GM23338 (cell line): ENCODE measurements around the gene ABCC5. TPM values are rescaled to one million over a fixed set of nuclear protein-coding genes. Genes with fewer than 3 reads are reported as not detected.

Source experiments
- ATAC-seq: fragments of 200-7000 bp; cut with Tn5 transposase; 3 replicates; pipeline ENCODE4 v1.9.1; 2020
- DNase-seq: peaks from one replicate; pipeline ENCODE4 v3.0.0-alpha.2; 2015; ENCODE audit warnings: low spot score
- H2AFZ ChIP-seq: fragments of 200-600 bp; sonication (generic); 2 replicates; pipeline ENCODE4 v1.8.0; 2016; ENCODE audit warnings: antibody characterized with exemption, mild to moderate bottlenecking, moderate library complexity
- H3F3A ChIP-seq: fragments of 200-600 bp; sonication (generic); replicated peaks from 2 replicates; pipeline ENCODE4 v1.8.0; 2017; ENCODE audit warnings: antibody characterized with exemption, mixed run types, low read depth
- H3K27ac ChIP-seq: fragments of 200-600 bp; sonication (generic); 2 replicates; pipeline ENCODE4 v1.6.1; 2016; ENCODE audit warnings: low read depth
- H3K27me3 ChIP-seq: fragments of 200-600 bp; sonication (generic); 2 replicates; pipeline ENCODE4 v1.8.0; 2016; ENCODE audit warnings: mild to moderate bottlenecking, mixed run types, moderate library complexity; ENCODE audit not compliant: insufficient read depth
- H3K36me3 ChIP-seq: fragments of 200-600 bp; sonication (generic); 2 replicates; pipeline ENCODE4 v1.8.0; 2016; ENCODE audit warnings: mild to moderate bottlenecking; ENCODE audit not compliant: insufficient read depth
- H3K4me1 ChIP-seq: fragments of 200-600 bp; sonication (generic); 2 replicates; pipeline ENCODE4 v1.8.0; 2016; ENCODE audit warnings: mild to moderate bottlenecking, moderate library complexity; ENCODE audit not compliant: insufficient read depth
- H3K4me2 ChIP-seq: fragments of 200-600 bp; sonication (generic); 2 replicates; pipeline ENCODE4 v1.7.1; 2017; ENCODE audit warnings: mixed run types
- H3K4me3 ChIP-seq: fragments of 200-600 bp; sonication (generic); 2 replicates; pipeline ENCODE4 v1.6.1; 2016; ENCODE audit warnings: mixed run types
- H3K79me2 ChIP-seq: fragments of 200-600 bp; sonication (generic); replicated peaks from 2 replicates; pipeline ENCODE4 v1.8.0; 2017; ENCODE audit warnings: mild to moderate bottlenecking; ENCODE audit not compliant: insufficient read depth
- H3K9me2 ChIP-seq: fragments of 200-600 bp; sonication (generic); 2 replicates; pipeline ENCODE4 v1.8.0; 2017; ENCODE audit not compliant: insufficient read depth
- H4K20me1 ChIP-seq: fragments of 200-600 bp; sonication (generic); replicated peaks from 2 replicates; pipeline ENCODE4 v1.8.0; 2017; ENCODE audit warnings: mild to moderate bottlenecking; ENCODE audit not compliant: insufficient read depth
- H3K27ac Mint-ChIP-seq: 2 replicates; pipeline ENCODE4 v1.8.0; 2020; ENCODE audit warnings: inconsistent platforms, mild to moderate bottlenecking, moderate library complexity, mixed read lengths
- H3K27me3 Mint-ChIP-seq: 3 replicates; pipeline ENCODE4 v1.8.0; 2022; ENCODE audit warnings: low read depth, mild to moderate bottlenecking, moderate library complexity, mixed read lengths, inconsistent platforms; ENCODE audit not compliant: insufficient read depth, poor library complexity
- H3K36me3 Mint-ChIP-seq: 3 replicates; pipeline ENCODE4 v1.8.0; 2021; ENCODE audit warnings: low read depth, mild to moderate bottlenecking, inconsistent platforms, moderate library complexity, mixed read lengths
- H3K4me1 Mint-ChIP-seq: 3 replicates; pipeline ENCODE4 v1.8.0; 2020; ENCODE audit warnings: mild to moderate bottlenecking, inconsistent platforms, mixed read lengths
- H3K4me3 Mint-ChIP-seq: 3 replicates; pipeline ENCODE4 v1.8.0; 2021; ENCODE audit warnings: moderate library complexity, mild to moderate bottlenecking, inconsistent platforms, mixed read lengths
- H3K9me3 Mint-ChIP-seq: 3 replicates; pipeline ENCODE4 v1.8.0; 2020; ENCODE audit warnings: moderate library complexity, mild to moderate bottlenecking, inconsistent platforms, mixed read lengths
- CREB1 ChIP-seq: fragments of 250-450 bp; sonication (Bioruptor Pico); IDR thresholded peaks from 2 replicates; pipeline ENCODE4 v1.5.0; 2020; ENCODE audit warnings: low read depth, mild to moderate bottlenecking, moderate library complexity
- CTCF ChIP-seq, 2 experiments: fragments of 200-600 bp in 1 of 2; sonication (generic) in 1 of 2; conservative IDR thresholded peaks; 2 replicates each; pipeline versions ENCODE4 v1.5.1 to v1.6.1; 2016 to 2017; ENCODE audit warnings: antibody characterized with exemption in 2 of 2, low read depth in 2 of 2, mild to moderate bottlenecking in 2 of 2, moderate library complexity in 1 of 2
- ETS1 ChIP-seq: IDR thresholded peaks from 2 replicates; pipeline ENCODE4 v1.6.1; 2016; ENCODE audit warnings: antibody characterized with exemption
- EZH2 ChIP-seq: fragments of 200-600 bp; sonication (generic); IDR thresholded peaks from one replicate; pipeline ENCODE4 v1.8.0; 2017; ENCODE audit warnings: antibody characterized with exemption, mild to moderate bottlenecking, low read depth; ENCODE audit not compliant: unreplicated experiment
- EZH2phosphoT487 ChIP-seq: fragments of 200-600 bp; sonication (generic); IDR thresholded peaks from one replicate; pipeline ENCODE4 v1.8.1; 2018; ENCODE audit warnings: antibody characterized with exemption; ENCODE audit not compliant: unreplicated experiment
- JUNB ChIP-seq: IDR thresholded peaks from one replicate; pipeline ENCODE4 v1.6.1; 2016; ENCODE audit warnings: antibody characterized with exemption; ENCODE audit not compliant: unreplicated experiment
- NANOG ChIP-seq: IDR thresholded peaks from 2 replicates; pipeline ENCODE4 v1.6.1; 2016; ENCODE audit warnings: antibody characterized with exemption, borderline replicate concordance
- POLR2AphosphoS5 ChIP-seq: IDR thresholded peaks from 2 replicates; pipeline ENCODE4 v1.6.1; 2016; ENCODE audit warnings: antibody characterized with exemption, low read depth
- STAT1 ChIP-seq: IDR thresholded peaks from one replicate; pipeline ENCODE4 v1.6.1; 2016; ENCODE audit warnings: antibody characterized with exemption; ENCODE audit not compliant: unreplicated experiment
- ZNF114 ChIP-seq: fragments of 250-450 bp; sonication (Bioruptor Pico); IDR thresholded peaks from 2 replicates; pipeline ENCODE4 v1.5.0; 2020; ENCODE audit warnings: mild to moderate bottlenecking, moderate library complexity
- ZNF331 ChIP-seq: fragments of 250-450 bp; sonication (Bioruptor Pico); IDR thresholded peaks from 2 replicates; pipeline ENCODE4 v1.5.0; 2020; ENCODE audit warnings: low read depth, mild to moderate bottlenecking, moderate library complexity
- ZNF462 ChIP-seq: fragments of 250-450 bp; sonication (Bioruptor Pico); IDR thresholded peaks from 2 replicates; pipeline ENCODE4 v1.5.0; 2020; ENCODE audit warnings: mild to moderate bottlenecking, moderate library complexity
- polyA plus RNA-seq: library from polyadenylated mRNA; unstranded; fragments of >200 nt; fragmentation: Nextera tagmentation; extraction: Ambion mirVana; gene quantifications from 2 replicates; pipeline ENCODE4 v1.2.1, GENCODE V29; 2016
- total RNA-seq: library from RNA; depleted of rRNA; stranded (reverse); fragments of >200 nt; shearing (Covaris generic); gene quantifications from 2 replicates; pipeline ENCODE4 v1.2.3, GENCODE V29; 2014

The ABCC5 gene
- total and polyA plus RNA-seq, 2 experiments from 2014 or later = 14.0 to 39.9 TPM

- TF ChIP-seq ZNF462 (CRISPR knock-in tag) (no peak), EZH2 (no peak), STAT1 (no peak), EZH2phosphoT487 (no peak), CREB1 (no peak), JUNB (no peak), ZNF331 (CRISPR knock-in tag) (no peak), NANOG (no peak), ETS1 (no peak), ZNF114 (CRISPR knock-in tag) (no peak), POLR2AphosphoS5 (no peak), CTCF (conservative IDR thresholded peaks at IDR 0.05; ENCODE audit: low read depth in 2 of 2) (no peak)
- H3K4me1 ChIP-seq = no peaks in the 10 kb centered on the region
- peaks cover 4% of the 10 kb centered on the region; the same call in 1 of the 2 replicates for H4K20me1 ChIP-seq
- H3K36me3 ChIP-seq = 0 out of 2 replicates have a peak, but pooled peaks cover 28% of the 10 kb centered on the region
- ATAC-seq (no peak), DNase-seq (no peak)
- no peak overlapping the region for H3K4me2 ChIP-seq
- Mint-ChIP-seq H3K27ac (no peak overlapping the region; the same call in 1 of the 2 replicates), H3K27me3 (peaks cover 6% of the 10 kb centered on the region), H3K36me3 (peaks cover 45% of the 10 kb centered on the region), H3K9me3 (no peaks in the 10 kb centered on the region), H3K4me3 (no peak overlapping the region), H3K4me1 (no peaks in the 10 kb centered on the region)
- H3K9me2 ChIP-seq = no peaks in the 10 kb centered on the region
- H3K4me3 ChIP-seq = no peak overlapping the region
- no peak overlapping the region for H2AFZ ChIP-seq
- no peaks in the 10 kb centered on the region for H3K27me3 ChIP-seq
- no peaks in the 10 kb centered on the region for H3K79me2 ChIP-seq
- no peaks in the 10 kb centered on the region for H3F3A ChIP-seq
- 0 out of 2 replicates have a peak overlapping the region, but pooled peaks have one; percentile 50 for H3K27ac ChIP-seq
Measured at GRCh38 chr3:183941216-183941615, 76.5 kb downstream of the ABCC5 start.
